Kidney (tissue), 14 donors: ENCODE results near the gene BCAS3. TPM values are rescaled to one million over a fixed set of nuclear protein-coding genes. Genes with fewer than 3 reads are reported as not detected.

Source experiments
- DNase-seq, 5 donors: peaks; one replicate each; pipeline ENCODE4 v3.0.0-alpha.2; 2013 to 2020
- FAIRE-seq: peaks from 2 replicates; lab custom pipeline; 2012; peaks lifted over from hg19 to GRCh38; lab: Jason Lieb, UNC
- H3K27ac ChIP-seq, 2 donors: one replicate each; pipeline ENCODE4 v1.7.0; 2013; ENCODE audit warnings: low read depth in 2 of 2, low read length in 2 of 2, inconsistent platforms in 1 of 2
- H3K27me3 ChIP-seq: one replicate; pipeline ENCODE4 v1.7.1; 2013; ENCODE audit warnings: low read length, inconsistent platforms; ENCODE audit not compliant: control insufficient read depth, insufficient read depth
- H3K36me3 ChIP-seq, 3 donors: one replicate each; pipeline versions ENCODE4 v1.7.0 to v1.7.1; 2013; ENCODE audit warnings: low read length in 3 of 3, control low read depth in 1 of 3, inconsistent platforms in 1 of 3; ENCODE audit not compliant: insufficient read depth in 3 of 3, control insufficient read depth in 2 of 3
- H3K4me1 ChIP-seq, 3 donors: one replicate each; pipeline versions ENCODE4 v1.7.0 to v1.7.1; 2013; ENCODE audit warnings: low read length in 3 of 3, inconsistent platforms in 1 of 3, low read depth in 1 of 3; ENCODE audit not compliant: control insufficient read depth in 2 of 3, insufficient read depth in 2 of 3
- H3K4me3 ChIP-seq, 3 donors: one replicate each; pipeline versions ENCODE4 v1.7.0 to v1.8.1; 2013; ENCODE audit warnings: low read length in 3 of 3, control low read depth in 1 of 3, inconsistent platforms in 1 of 3
- H3K9ac ChIP-seq, 3 donors: one replicate each; pipeline versions ENCODE4 v1.7.0 to v1.7.1; 2013; ENCODE audit warnings: low read length in 3 of 3, control low read depth in 1 of 3, inconsistent platforms in 1 of 3
- H3K9me3 ChIP-seq, 3 donors: one replicate each; pipeline versions ENCODE4 v1.7.0 to v1.7.1; 2013; ENCODE audit warnings: low read length in 3 of 3, control low read depth in 1 of 3, inconsistent platforms in 1 of 3; ENCODE audit not compliant: control insufficient read depth in 2 of 3, insufficient read depth in 1 of 3
- intact Hi-C: fragments of 100-400 bp; cut with DNase I; formaldehyde crosslinking; loops from one replicate; pipeline ENCODE4 v1.11.1; 2022
- polyA plus RNA-seq: library from polyadenylated mRNA; stranded (reverse); fragments of 350-450 nt; fragmentation: Illumina TruSeq; extraction: RNeasy Lipid Tissue Mini Kit (QIAGEN cat#74804); gene quantifications from one replicate; pipeline ENCODE4 v1.2.3, GENCODE V29; 2014; ENCODE audit warnings: low read depth, low replicate concordance; ENCODE audit not compliant: insufficient read depth
- total RNA-seq: library from RNA; stranded (reverse); fragmentation: NEBNext Ultra II Directional; extraction: Animal tissue kit (Norgen Biotek cat#: 25700); gene quantifications from one replicate; pipeline ENCODE4 v1.2.1, GENCODE V29; 2021
- TF ChIP-seq, protein P1 (sequence below): IDR thresholded peaks from 3 replicates; pipeline ENCODE4 v1.5.1; 2012; ENCODE audit warnings: mild to moderate bottlenecking, moderate library complexity, borderline replicate concordance; ENCODE audit not compliant: insufficient read depth; ENCODE audit errors: extremely low read depth
- donor health status: control.
- donor health status: control.
- donor health status: control.
- donor health status: control.
- donor health status: control.
- donor health status: DM: yes; HTN: yes; CAD: no.
- donor health status: Normal renal cell carcinoma (clear cell type).

The BCAS3 gene
- total and polyA plus RNA-seq, 2 donors from 2014 or later: 18.3 to 44.1 TPM

DNA sequence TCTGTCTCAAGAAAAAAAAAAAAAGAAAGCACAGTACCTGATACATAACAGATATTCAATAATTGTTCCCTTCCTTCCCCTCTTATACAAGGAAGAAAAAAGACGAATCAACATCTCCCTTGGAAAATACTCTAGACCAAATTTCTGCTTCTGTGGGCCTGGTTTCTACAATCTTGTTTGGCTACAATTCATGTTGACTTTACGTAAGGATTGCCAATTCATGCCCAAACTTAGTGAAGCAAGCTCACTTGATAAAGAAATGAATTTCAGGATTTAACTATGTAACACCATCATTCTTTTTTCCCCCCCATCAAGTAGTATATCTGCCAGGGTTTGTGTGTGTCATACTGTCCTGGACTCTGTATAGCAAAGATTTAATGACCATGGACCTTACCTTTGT lies 587.7 kb downstream of the BCAS3 start:
- no peak overlapping the region for H3K27ac ChIP-seq
- no peaks in the 10 kb centered on the region for H3K4me1 ChIP-seq
- FAIRE-seq (no peak), DNase-seq (no peak)
- intact Hi-C loops: no loop called here
- no peaks in the 10 kb centered on the region for H3K36me3 ChIP-seq
- no peak overlapping the region for H3K4me3 ChIP-seq
- no peaks in the 10 kb centered on the region for H3K27me3 ChIP-seq
- H3K9ac ChIP-seq: no peak overlapping the region
- TF ChIP-seq, protein P1, sequence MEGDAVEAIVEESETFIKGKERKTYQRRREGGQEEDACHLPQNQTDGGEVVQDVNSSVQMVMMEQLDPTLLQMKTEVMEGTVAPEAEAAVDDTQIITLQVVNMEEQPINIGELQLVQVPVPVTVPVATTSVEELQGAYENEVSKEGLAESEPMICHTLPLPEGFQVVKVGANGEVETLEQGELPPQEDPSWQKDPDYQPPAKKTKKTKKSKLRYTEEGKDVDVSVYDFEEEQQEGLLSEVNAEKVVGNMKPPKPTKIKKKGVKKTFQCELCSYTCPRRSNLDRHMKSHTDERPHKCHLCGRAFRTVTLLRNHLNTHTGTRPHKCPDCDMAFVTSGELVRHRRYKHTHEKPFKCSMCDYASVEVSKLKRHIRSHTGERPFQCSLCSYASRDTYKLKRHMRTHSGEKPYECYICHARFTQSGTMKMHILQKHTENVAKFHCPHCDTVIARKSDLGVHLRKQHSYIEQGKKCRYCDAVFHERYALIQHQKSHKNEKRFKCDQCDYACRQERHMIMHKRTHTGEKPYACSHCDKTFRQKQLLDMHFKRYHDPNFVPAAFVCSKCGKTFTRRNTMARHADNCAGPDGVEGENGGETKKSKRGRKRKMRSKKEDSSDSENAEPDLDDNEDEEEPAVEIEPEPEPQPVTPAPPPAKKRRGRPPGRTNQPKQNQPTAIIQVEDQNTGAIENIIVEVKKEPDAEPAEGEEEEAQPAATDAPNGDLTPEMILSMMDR: no peak
- no peaks in the 10 kb centered on the region for H3K9me3 ChIP-seq

DNA sequence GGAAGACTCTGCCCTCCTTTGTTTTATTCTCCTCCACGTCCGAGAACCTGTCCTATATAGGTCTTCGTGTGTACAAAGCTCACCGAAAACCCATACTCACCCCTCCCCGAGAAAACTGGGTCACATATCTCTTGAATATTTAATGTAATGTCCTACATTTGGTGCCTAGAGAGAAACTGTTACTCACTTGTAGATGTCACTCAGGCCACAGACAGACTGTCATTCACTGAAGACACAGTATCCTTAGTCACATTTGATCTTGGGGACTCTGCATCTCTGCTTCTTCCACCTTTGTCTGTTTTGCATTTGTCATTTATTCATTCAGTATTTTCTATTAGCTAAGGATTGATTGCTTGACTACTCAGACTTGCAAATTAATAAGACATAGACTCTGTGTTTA lies 590.2 kb downstream of the BCAS3 start:
- TF ChIP-seq, protein P1: no peak
- H3K36me3 ChIP-seq: no peaks in the 10 kb centered on the region
- no peak overlapping the region for H3K9ac ChIP-seq
- no peaks in the 10 kb centered on the region for H3K9me3 ChIP-seq
- intact Hi-C loops: no loop called here
- no peaks in the 10 kb centered on the region for H3K4me1 ChIP-seq
- DNase-seq: no peak
- no peaks in the 10 kb centered on the region for H3K27me3 ChIP-seq
- no peak overlapping the region for H3K4me3 ChIP-seq
- no peak overlapping the region for H3K27ac ChIP-seq
- no peak for FAIRE-seq

DNA sequence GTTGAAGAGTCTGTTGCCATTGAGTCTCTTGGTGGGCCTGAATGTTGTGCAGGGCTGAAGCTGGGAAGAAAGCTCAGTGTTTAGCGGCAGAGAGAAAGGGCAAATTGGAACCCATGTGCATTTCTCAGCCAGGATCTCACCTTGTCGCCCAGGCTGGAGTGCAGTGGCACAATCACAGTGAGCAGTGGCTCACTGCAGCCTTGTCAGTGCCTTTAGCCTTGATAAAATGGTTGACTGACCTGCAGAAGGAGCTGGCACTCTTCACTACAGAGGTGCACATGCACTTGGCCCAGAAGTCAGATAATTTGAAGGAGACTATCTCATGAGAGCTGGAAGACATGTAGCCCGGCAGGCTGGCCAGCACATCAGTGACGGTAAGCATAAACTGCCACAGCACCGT lies 597.7 kb downstream of the BCAS3 start:
- Histone ChIP-seq H3K27me3 (no peaks in the 10 kb centered on the region), H3K9ac (no peak overlapping the region), H3K9me3 (no peaks in the 10 kb centered on the region), H3K36me3 (no peaks in the 10 kb centered on the region), H3K4me1 (no peaks in the 10 kb centered on the region), H3K27ac (no peak overlapping the region), H3K4me3 (no peak overlapping the region)
- TF ChIP-seq, protein P1: no peak
- DNase-seq (no peak), FAIRE-seq (no peak)
- intact Hi-C loops: no loop called here

DNA sequence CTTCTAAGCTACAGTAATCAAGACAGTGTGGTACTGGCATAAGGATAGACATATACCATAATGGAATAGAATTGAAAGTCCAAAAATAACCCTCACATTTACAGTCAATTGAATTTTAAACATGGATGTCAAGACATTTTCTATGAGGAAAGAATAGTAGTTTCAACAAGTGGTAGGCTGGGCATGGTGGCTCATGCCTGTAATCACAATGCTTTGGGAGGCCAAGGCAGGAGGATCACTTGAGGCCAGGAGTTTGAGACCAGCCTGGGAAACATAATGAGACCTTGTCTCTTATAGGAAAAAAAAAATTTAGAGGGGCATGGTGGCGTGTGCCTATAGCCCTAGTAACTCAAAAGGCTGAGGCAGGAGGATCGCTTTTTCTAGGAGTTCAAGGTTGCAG lies 599.2 kb downstream of the BCAS3 start:
- DNase-seq (no peak), FAIRE-seq (no peak)
- no peak overlapping the region for H3K4me3 ChIP-seq
- TF ChIP-seq, protein P1: no peak
- H3K9ac ChIP-seq: no peak overlapping the region
- H3K9me3 ChIP-seq: no peaks in the 10 kb centered on the region
- intact Hi-C loops: no loop called here
- H3K4me1 ChIP-seq: no peaks in the 10 kb centered on the region
- no peak overlapping the region for H3K27ac ChIP-seq
- H3K27me3 ChIP-seq: no peaks in the 10 kb centered on the region
- no peaks in the 10 kb centered on the region for H3K36me3 ChIP-seq
